Pons (tissue), 1 donor: ENCODE measurements around the gene TBX5.
"Not testable (repeated sequence)": the region's sequence is repeated elsewhere in the genome, so short reads cannot be mapped to it uniquely, and the experiment has no call there.

Source experiments
- DNase-seq: peaks from one replicate; pipeline ENCODE4 v3.0.0-alpha.2; 2016; ENCODE audit warnings: low spot score

Gene TBX5

GRCh38 chr12:114384739-114385138 lies 21.2 kb downstream of the TBX5 start:
- no peak for DNase-seq

GRCh38 chr12:114381177-114381576 lies 24.8 kb downstream of the TBX5 start:
- DNase-seq = no peak

GRCh38 chr12:114371733-114372132 lies 34.2 kb downstream of the TBX5 start:
- DNase-seq = peak; percentile 3

- DNase-seq = peak; percentile 89
Observed at GRCh38 chr12:114371250-114371649, 34.7 kb downstream of the TBX5 start.

GRCh38 chr12:114368685-114369452 lies 37.1 kb downstream of the TBX5 start:
- DNase-seq = no peak

- no peak for DNase-seq
Observed at GRCh38 chr12:114361992-114362391, 44.0 kb downstream of the TBX5 start.

- no peak for DNase-seq
Observed at GRCh38 chr12:114361545-114361944, 44.4 kb downstream of the TBX5 start.

GRCh38 chr12:114360485-114360884 lies 45.5 kb downstream of the TBX5 start:
- DNase-seq = no peak

GRCh38 chr12:114355389-114356088 lies 50.4 kb downstream of the TBX5 start:
- DNase-seq = no peak

- DNase-seq = not testable (repeated sequence)
Observed at GRCh38 chr12:114349239-114349638, 56.7 kb downstream of the TBX5 start.

GRCh38 chr12:114347861-114348260 lies 58.1 kb downstream of the TBX5 start:
- no peak for DNase-seq

- DNase-seq = no peak
Observed at GRCh38 chr12:114344831-114345230, 61.1 kb downstream of the TBX5 start.

- DNase-seq = no peak
Observed at GRCh38 chr12:114344303-114344663, 61.7 kb downstream of the TBX5 start.

GRCh38 chr12:114343585-114344302 lies 62.2 kb downstream of the TBX5 start:
- DNase-seq = no peak

- DNase-seq = no peak
Observed at GRCh38 chr12:114342656-114343055, 63.3 kb downstream of the TBX5 start.

- DNase-seq = no peak
Observed at GRCh38 chr12:114341635-114342034, 64.3 kb downstream of the TBX5 start.

GRCh38 chr12:114340231-114340630 lies 65.7 kb downstream of the TBX5 start:
- DNase-seq = no peak

GRCh38 chr12:114339626-114340025 lies 66.3 kb downstream of the TBX5 start:
- no peak for DNase-seq

GRCh38 chr12:114335607-114336006 lies 70.3 kb downstream of the TBX5 start:
- no peak for DNase-seq

- DNase-seq = no peak
Observed at GRCh38 chr12:114334395-114334794, 71.5 kb downstream of the TBX5 start.

GRCh38 chr12:114328292-114328691 lies 77.7 kb downstream of the TBX5 start:
- DNase-seq = no peak

GRCh38 chr12:114327765-114328164 lies 78.2 kb downstream of the TBX5 start:
- no peak for DNase-seq

GRCh38 chr12:114321524-114321923 lies 84.4 kb downstream of the TBX5 start:
- no peak for DNase-seq
